GM10266 (cell line): ENCODE results near the gene SNX13.

Source experiments
- DNase-seq: peaks from one replicate; pipeline ENCODE4 v3.0.0; 2012; ENCODE audit errors: extremely low spot score
- TF ChIP-seq, protein P1 (sequence below): IDR thresholded peaks from 2 replicates; pipeline ENCODE4 v1.5.1; 2012; ENCODE audit warnings: mild to moderate bottlenecking, low read depth; ENCODE audit not compliant: control insufficient read depth, insufficient read depth; ENCODE audit errors: missing control alignments

Gene SNX13

DNA sequence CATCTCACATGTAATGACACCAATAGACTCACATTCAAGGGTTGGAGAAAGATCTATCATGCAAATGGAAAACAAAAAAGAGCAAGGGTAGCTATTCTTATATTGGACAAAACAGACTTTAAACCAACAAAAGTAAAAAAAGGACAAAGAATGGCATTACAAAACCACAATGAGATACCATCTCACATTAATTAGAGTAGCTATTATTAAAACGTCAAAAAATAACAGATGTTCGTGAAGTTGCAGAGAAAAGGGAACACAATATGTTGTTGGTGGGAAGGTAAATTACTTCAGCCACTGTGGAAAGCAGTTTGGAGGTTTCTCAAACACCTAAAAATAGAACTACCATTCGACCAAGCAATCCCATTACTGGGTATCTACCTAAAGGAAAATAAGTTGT is 197.0 kb downstream of the SNX13 start:
- TF ChIP-seq, protein P1, sequence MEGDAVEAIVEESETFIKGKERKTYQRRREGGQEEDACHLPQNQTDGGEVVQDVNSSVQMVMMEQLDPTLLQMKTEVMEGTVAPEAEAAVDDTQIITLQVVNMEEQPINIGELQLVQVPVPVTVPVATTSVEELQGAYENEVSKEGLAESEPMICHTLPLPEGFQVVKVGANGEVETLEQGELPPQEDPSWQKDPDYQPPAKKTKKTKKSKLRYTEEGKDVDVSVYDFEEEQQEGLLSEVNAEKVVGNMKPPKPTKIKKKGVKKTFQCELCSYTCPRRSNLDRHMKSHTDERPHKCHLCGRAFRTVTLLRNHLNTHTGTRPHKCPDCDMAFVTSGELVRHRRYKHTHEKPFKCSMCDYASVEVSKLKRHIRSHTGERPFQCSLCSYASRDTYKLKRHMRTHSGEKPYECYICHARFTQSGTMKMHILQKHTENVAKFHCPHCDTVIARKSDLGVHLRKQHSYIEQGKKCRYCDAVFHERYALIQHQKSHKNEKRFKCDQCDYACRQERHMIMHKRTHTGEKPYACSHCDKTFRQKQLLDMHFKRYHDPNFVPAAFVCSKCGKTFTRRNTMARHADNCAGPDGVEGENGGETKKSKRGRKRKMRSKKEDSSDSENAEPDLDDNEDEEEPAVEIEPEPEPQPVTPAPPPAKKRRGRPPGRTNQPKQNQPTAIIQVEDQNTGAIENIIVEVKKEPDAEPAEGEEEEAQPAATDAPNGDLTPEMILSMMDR, result no peak
- no peak for DNase-seq

GRCh38 chr7:17741426-17741825 is 198.9 kb downstream of the SNX13 start:
- DNase-seq, result no peak
- TF ChIP-seq, protein P1, result no peak
